CD1c-positive myeloid dendritic cell (primary cell): Measurements from ENCODE around the gene PDIA6.

Experiments
- DNase-seq: peaks from one replicate; pipeline ENCODE4 v3.0.0-alpha.2; 2016; ENCODE audit errors: extremely low spot score

The PDIA6 gene

DNA sequence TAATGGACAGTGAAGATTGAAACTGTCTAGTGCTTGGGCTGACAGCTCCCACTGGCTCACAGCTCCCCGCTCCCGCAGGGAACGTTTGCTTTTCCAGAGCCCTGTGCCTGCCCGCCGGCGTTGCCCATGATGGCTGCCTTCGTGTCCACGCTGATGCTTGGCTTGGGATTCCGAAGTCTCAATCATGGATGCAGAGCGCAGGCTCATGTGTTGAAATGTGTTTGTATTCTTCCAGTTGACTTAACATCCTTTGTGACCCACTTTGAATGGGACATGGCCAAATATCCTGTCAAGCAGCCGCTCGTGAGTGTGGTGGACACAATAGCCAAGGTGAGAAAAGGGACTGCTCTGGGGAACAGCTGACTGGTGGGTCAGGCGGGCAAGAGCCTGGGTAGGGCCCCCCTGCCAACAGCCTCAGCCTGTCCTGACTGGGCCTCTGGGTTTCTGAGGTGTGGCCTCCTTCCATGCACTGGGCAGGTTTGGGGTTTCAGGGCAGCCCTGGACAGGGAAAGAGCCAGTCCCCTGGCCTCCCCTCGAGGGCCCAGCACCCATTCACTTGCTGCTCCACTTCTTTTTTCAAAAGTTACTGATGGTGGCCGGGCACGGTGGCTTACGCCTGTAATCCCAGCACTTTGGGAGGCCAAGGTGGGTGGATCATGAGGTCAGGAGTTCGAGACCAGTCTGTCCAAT is 48.3 kb downstream of the PDIA6 start:
- DNase-seq = no peak

GRCh38 chr2:10763461-10763800 is 49.2 kb downstream of the PDIA6 start:
- no peak for DNase-seq

DNA sequence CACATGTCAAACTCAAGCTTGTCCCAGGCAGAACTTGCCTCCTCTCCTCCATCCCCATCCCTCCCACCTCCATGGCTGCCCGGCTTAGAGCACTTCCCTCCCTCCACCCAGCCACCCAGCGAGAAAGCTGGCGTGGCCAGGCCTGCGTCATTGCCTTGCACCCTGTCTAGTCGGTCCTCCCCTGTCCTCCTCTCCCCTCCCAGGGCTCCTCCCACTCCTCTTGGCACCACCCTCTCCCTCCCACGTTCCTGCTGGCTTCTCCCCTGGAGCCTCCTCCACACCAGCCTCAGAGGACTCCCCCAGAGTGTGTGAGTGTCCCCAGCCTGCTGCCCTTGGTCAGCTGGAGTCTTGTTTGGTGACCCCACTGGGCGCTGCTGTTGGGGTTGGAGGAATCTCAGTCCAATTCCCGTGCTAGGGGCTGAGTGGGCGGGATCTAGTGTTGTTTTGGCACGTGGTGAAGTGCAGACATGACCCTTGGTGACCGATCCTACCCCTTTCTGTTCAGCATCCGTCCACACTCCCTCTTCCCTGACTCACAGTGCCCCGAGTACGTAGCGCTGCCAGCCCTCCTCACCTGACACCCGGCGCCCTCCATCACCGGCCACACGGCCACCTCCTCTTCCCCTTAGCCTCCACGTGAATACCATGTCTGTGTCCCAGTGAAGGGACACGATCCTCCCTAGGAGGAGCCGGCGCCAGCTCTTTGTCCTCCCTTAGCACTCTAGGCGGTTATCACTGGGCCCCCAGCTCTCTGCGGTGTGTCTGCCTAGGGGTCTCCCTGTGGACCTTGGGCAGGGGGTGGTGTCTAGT is 49.7 kb downstream of the PDIA6 start:
- peak; percentile 6 for DNase-seq

- DNase-seq = no peak
Measured at GRCh38 chr2:10761591-10761990, 51.0 kb downstream of the PDIA6 start.

DNA sequence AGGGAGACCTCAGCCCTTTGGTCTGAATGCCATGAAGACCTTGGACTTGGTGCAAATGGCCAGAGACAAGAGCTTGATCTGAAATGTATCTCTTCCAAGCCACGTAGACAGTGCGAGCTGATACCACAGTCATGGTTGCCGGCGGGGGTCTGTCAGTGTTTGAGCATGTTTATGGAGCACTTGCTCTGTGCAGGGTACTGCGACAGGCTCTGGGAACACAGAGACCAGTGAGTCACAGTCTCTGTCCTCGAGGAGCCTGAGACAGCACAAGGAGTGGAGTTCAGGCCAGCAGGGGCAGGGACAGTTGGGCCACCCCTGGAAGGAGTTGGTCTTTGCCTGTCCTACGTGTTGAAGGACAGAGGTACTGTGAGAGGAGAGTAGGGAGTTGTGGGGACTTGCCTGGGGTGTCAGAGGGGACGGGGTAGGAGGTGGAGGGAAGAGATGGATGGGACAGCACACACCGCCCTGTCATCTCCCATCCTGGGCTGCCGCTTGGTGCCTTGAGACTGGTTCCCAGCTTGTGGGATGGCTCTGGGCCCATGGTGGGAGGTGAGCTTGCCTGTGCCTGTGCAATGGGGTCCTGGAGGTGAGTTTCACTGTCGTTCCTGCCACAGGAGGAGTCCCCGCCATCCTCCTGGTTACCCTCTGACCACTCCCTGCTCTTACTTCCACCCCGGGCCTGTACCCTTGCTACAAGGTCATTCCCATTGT is 51.6 kb downstream of the PDIA6 start:
- DNase-seq = no peak

GRCh38 chr2:10759151-10759714 is 53.4 kb downstream of the PDIA6 start:
- no peak for DNase-seq

DNA sequence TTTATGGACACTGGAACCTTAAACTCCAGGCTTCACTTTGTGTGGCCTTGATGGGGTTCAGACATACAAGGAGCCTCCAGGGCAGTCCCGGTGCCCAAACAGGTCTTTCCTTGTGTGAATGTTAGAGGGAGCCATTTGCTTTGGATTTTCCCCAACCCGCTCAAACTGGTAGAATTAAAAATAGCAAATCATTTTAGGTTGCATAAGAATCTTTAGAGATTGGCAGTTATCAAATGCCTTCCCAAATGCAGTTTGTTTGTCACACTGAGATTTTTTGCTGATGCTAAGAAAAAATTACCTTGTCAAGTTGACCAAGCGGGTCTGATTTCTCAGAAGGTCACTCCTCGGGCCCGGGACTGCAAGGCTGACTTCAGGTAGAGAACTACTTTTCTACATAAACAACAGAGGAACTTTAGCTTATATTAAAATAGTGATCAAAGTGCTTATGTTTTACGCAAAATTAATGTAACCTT is 54.7 kb downstream of the PDIA6 start:
- DNase-seq = no peak

DNA sequence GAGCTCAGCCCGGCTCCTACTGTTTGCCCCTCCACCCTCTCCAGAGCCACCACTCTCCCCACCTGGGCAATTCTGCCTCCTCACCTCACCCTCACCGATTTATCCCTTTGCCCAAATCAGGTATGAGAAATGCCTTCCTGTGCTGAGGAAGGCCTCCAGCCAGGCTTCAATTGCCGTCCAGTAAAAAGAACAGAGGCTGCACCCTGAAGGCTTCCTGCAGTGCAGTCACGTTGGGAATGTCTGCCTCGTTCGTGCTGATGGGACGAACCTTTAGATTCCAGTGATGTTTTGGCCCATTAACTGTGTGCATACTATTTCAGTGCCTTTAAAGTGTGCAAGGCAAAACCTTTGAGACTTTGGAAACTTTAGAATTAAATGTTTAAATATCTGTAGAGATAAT is 57.0 kb downstream of the PDIA6 start:
- no peak for DNase-seq

DNA sequence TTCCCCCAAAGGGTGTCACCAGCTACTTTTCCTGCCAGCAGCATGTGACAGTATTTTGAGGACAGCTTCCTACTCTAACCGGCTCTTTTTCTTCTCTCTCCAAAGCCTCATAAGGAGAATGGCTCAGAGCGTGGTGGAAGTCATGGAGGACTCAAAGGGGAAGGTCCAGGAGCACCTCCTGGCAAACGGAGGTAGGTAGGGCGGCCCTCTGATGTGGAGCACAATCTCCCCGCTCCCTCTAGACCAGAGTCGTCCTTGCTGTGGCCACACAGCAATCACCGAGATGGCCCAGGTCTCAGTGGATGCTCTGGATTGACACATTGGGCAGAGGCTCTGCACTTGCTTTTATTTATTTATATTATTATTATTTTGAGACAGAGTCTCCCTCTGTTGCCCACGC is 58.7 kb downstream of the PDIA6 start:
- DNase-seq = no peak

DNA sequence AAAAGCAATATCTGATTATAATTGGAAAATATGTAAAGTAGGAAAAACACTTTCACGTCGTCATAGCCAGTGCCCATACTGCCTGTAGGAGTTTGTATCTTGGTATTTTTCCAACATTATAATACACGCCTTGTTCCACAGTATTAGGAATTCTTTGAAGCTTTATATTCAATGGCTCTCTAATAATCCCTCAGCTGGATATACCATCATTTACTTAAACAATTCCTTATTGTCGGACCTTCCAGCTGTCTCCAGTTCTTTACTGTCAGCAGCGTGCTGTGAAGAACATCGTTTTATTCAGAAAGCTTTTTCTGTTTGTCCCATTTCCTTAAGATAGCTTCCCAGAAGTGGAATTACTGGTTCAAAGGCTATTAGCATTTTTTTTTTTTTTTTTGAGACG is 59.4 kb downstream of the PDIA6 start:
- no peak for DNase-seq

- DNase-seq = no peak
Measured at GRCh38 chr2:10752236-10752635, 60.3 kb downstream of the PDIA6 start.

DNA sequence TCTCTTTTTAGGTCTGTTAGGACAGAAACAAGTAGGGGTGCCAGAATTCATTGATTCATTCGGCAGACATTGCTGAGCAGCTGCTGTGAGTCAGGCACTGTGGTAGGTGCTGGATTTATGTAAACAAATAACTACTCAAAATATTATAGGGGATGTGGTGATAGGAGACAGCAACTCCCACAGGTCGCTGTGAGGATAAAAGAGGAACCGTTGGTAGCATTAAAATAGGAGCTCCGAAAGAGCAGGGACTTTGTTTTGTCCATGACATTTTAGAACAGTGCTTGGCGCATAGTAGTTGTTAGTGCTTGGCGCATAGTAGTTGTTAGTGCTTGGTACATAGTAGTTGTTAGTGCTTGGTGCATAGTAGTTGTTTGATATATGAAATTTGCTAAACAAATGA is 62.0 kb downstream of the PDIA6 start:
- peak; percentile 50 for DNase-seq

- no peak for DNase-seq
Measured at GRCh38 chr2:10742666-10743065, 69.9 kb downstream of the PDIA6 start.

GRCh38 chr2:10741139-10741538 is 71.4 kb downstream of the PDIA6 start:
- no peak for DNase-seq

DNA sequence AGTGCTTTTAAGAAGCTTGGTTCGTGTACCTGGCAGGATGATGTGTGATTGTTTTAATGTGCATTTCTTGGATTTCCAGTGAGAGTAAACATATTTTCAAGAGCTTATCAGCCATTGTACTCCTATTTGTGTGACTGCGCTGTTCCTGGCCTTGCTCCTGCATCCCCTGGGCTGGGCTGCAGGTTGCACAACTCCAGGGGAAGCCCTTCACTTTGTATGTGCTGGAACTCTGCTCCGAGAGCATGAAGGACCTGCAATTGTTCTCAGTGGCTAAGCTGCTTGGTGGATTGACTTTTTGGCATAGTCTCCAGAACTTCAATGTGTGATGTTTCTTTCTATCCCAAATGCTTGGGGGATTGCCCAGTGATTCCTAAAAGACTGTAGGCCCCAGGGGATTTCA is 72.4 kb downstream of the PDIA6 start:
- DNase-seq = no peak

DNA sequence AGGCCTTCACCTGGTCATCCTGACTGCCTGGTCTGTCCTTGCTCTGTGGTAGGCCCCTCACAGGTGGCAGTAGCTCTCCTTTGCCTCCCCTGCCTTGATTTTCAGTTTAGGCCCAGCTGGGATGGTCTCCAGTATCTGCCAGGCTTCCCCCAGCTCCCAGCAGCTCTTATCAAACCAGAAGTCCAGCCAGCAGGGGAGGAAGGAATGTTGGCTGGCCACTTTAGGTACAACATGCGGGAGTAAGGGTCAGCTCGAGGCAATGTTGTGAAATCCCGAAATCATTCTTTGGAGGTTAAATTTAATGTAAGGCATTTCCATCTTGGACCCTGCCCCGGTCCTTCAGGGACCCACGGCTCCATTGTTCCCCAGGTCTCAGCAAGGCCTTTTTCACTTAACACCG is 74.4 kb downstream of the PDIA6 start:
- no peak for DNase-seq

DNA sequence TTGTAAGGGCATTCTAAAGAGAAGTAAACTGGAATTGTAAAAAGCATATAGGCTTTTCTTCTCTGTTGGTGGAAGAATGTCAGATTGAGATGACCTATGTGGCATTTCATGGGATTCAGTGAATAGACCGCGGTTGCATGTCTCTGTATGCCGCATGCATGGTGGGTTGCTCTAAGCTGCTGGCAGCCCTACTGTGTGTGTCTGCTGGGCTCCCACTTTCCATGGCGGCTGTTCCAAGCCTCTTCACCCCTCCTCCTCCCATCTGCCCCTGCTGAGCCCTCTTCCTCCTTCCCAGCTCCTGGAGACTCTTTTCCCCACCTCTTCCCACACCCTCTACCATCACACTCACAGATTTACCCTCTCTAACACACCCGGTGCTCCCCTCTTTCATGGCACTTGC is 78.6 kb downstream of the PDIA6 start:
- DNase-seq = no peak

GRCh38 chr2:10733566-10733925 is 79.0 kb downstream of the PDIA6 start:
- no peak for DNase-seq
